HG03097 (cell line): ENCODE results near the gene ARMC7.

ENCODE experiments used
- ATAC-seq: cut with Tn5 transposase; IDR thresholded peaks from one replicate; pipeline ENCODE4 v1.9.1; 2021; ENCODE audit not compliant: unreplicated experiment, low FRiP score

ARMC7 gene

GRCh38 chr17:75077496-75078283 lies 32.1 kb upstream of the ARMC7 start:
- ATAC-seq, result no peak

GRCh38 chr17:75078284-75079022 lies 31.3 kb upstream of the ARMC7 start:
- no peak for ATAC-seq

- no peak for ATAC-seq
Measured at GRCh38 chr17:75079023-75079373, 30.8 kb upstream of the ARMC7 start.

GRCh38 chr17:75081611-75082540 lies 27.9 kb upstream of the ARMC7 start:
- no peak for ATAC-seq

GRCh38 chr17:75082683-75083082 lies 27.1 kb upstream of the ARMC7 start:
- ATAC-seq, result no peak

GRCh38 chr17:75084039-75084660 lies 25.6 kb upstream of the ARMC7 start:
- no peak for ATAC-seq

GRCh38 chr17:75086496-75087181 lies 23.1 kb upstream of the ARMC7 start:
- no peak for ATAC-seq

- ATAC-seq, result no peak
Measured at GRCh38 chr17:75087182-75087557, 22.6 kb upstream of the ARMC7 start.

GRCh38 chr17:75087558-75088453 lies 22.0 kb upstream of the ARMC7 start, which contains the start of gene SLC16A5:
Gene SLC16A5, plus strand, starts transcription at chr17:75087954. Its CDS starts 5,683 bp downstream, at chr17:75093637.
- ATAC-seq, result no peak

GRCh38 chr17:75088465-75089417 lies 21.0 kb upstream of the ARMC7 start:
- ATAC-seq, result no peak

- ATAC-seq, result no peak
Measured at GRCh38 chr17:75090871-75091854, 18.6 kb upstream of the ARMC7 start.

GRCh38 chr17:75091855-75092327 lies 17.9 kb upstream of the ARMC7 start:
- no peak for ATAC-seq

GRCh38 chr17:75093548-75094158 lies 16.1 kb upstream of the ARMC7 start:
- no peak for ATAC-seq

- no peak for ATAC-seq
Measured at GRCh38 chr17:75094871-75095399, 14.8 kb upstream of the ARMC7 start.

GRCh38 chr17:75096082-75096625 lies 13.6 kb upstream of the ARMC7 start:
- ATAC-seq, result no peak

- ATAC-seq, result no peak
Measured at GRCh38 chr17:75097865-75098264, 11.9 kb upstream of the ARMC7 start.
